CD4-positive, alpha-beta T cell treated with Interleukin-15 for 4 hours (primary cell): ENCODE results near the gene CALR.
"Not testable (repeated sequence)": the region's sequence is repeated elsewhere in the genome, so short reads cannot be mapped to it uniquely, and the experiment has no call there.

Experiments
- DNase-seq: peaks from one replicate; pipeline ENCODE4 v3.0.0-alpha.2; 2020; ENCODE audit warnings: low spot score

Gene CALR

GRCh38 chr19:12952488-12953137 is 14.2 kb downstream of the CALR start:
- no peak for DNase-seq

GRCh38 chr19:12953138-12953798 is 14.9 kb downstream of the CALR start:
- no peak for DNase-seq

- DNase-seq, result no peak
Observed at GRCh38 chr19:12953799-12954611, 15.6 kb downstream of the CALR start.

GRCh38 chr19:12954612-12954962 is 16.2 kb downstream of the CALR start:
- no peak for DNase-seq

- not testable (repeated sequence) for DNase-seq
Observed at GRCh38 chr19:12955575-12955974, 17.2 kb downstream of the CALR start.

- no peak for DNase-seq
Observed at GRCh38 chr19:12955996-12956395, 17.6 kb downstream of the CALR start.

GRCh38 chr19:12956446-12957388 is 18.3 kb downstream of the CALR start, which contains the start of gene GADD45GIP1:
Gene GADD45GIP1, minus strand, starts transcription at chr19:12957223. Its CDS starts 11 bp downstream, at chr19:12957212.
- DNase-seq, result peak; percentile 81

- not testable (repeated sequence) for DNase-seq
Observed at GRCh38 chr19:12957389-12957952, 19.1 kb downstream of the CALR start.

GRCh38 chr19:12959481-12959880 is 21.1 kb downstream of the CALR start:
- no peak for DNase-seq

GRCh38 chr19:12965017-12965811 is 26.8 kb downstream of the CALR start:
- DNase-seq, result peak; percentile 83

GRCh38 chr19:12965812-12966135 is 27.4 kb downstream of the CALR start:
- DNase-seq, result no peak

- DNase-seq, result no peak
Observed at GRCh38 chr19:12967907-12968306, 29.5 kb downstream of the CALR start.

GRCh38 chr19:12969292-12969988 is 31.0 kb downstream of the CALR start, which contains the start of gene DAND5:
Gene DAND5, plus strand, starts transcription at chr19:12969576. Its CDS starts 85 bp downstream, at chr19:12969661.
- no peak for DNase-seq

GRCh38 chr19:12970070-12970820 is 31.8 kb downstream of the CALR start:
- DNase-seq, result no peak

- no peak for DNase-seq
Observed at GRCh38 chr19:12973236-12973635, 34.8 kb downstream of the CALR start.

GRCh38 chr19:12974301-12975220 is 36.2 kb downstream of the CALR start:
- DNase-seq, result no peak

GRCh38 chr19:12975221-12975741 is 36.9 kb downstream of the CALR start:
- DNase-seq, result no peak

- not testable (repeated sequence) for DNase-seq
Observed at GRCh38 chr19:12976109-12976508, 37.7 kb downstream of the CALR start.
